Hepatocyte (in vitro differentiated cells): ENCODE data around the gene GTF3C1.

Source experiments
- EZH2 ChIP-seq: fragments of 200-600 bp; sonication (generic); IDR thresholded peaks from 2 replicates; pipeline ENCODE4 v1.6.1; 2016; ENCODE audit warnings: antibody characterized with exemption, mild to moderate bottlenecking, borderline replicate concordance
- EZH2phosphoT487 ChIP-seq: fragments of 200-600 bp; sonication (generic); IDR thresholded peaks from one replicate; pipeline ENCODE4 v1.6.1; 2018; ENCODE audit warnings: antibody characterized with exemption, mild to moderate bottlenecking, low read depth, moderate library complexity; ENCODE audit not compliant: unreplicated experiment, severe bottlenecking
- TF ChIP-seq, protein P1 (sequence below): fragments of 200-600 bp; sonication (generic); IDR thresholded peaks from 2 replicates; pipeline ENCODE4 v1.5.1; 2016; ENCODE audit warnings: antibody characterized with exemption, mild to moderate bottlenecking; ENCODE audit not compliant: poor library complexity

DNA sequence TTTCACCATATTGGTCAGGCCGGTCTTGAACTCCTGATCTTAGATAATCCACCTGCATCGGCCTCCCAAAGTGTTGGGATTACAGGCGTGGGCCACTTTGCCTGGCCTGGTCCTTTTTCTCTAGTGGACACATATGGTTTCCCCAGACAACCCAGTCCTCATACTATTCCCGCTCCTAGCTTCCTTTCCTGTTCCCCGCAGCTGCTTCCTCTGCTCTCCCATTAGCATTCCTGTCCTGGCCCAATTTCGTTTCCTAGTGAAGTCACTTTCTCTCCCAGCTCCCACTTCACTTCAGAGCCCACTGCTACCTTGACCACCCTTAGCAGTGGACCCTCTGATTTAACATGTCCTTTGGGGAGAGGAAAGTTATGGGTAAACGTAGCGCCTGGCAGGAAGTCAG is 11.5 kb upstream of the GTF3C1 start:
- TF ChIP-seq, protein P1, sequence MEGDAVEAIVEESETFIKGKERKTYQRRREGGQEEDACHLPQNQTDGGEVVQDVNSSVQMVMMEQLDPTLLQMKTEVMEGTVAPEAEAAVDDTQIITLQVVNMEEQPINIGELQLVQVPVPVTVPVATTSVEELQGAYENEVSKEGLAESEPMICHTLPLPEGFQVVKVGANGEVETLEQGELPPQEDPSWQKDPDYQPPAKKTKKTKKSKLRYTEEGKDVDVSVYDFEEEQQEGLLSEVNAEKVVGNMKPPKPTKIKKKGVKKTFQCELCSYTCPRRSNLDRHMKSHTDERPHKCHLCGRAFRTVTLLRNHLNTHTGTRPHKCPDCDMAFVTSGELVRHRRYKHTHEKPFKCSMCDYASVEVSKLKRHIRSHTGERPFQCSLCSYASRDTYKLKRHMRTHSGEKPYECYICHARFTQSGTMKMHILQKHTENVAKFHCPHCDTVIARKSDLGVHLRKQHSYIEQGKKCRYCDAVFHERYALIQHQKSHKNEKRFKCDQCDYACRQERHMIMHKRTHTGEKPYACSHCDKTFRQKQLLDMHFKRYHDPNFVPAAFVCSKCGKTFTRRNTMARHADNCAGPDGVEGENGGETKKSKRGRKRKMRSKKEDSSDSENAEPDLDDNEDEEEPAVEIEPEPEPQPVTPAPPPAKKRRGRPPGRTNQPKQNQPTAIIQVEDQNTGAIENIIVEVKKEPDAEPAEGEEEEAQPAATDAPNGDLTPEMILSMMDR = no peak
- TF ChIP-seq EZH2 = no peak
- no peak for TF ChIP-seq EZH2phosphoT487
